ENCODE measurements around the gene PCBP1. TPM values are rescaled to one million over a fixed set of nuclear protein-coding genes. Genes with fewer than 3 reads are reported as not detected.
A peak's percentile ranks its signal among the peaks of the same experiment; 100 is the strongest.

PCBP1 gene
- polyA plus RNA-seq, result 33.3 and 42.5 TPM in 2 replicates
- 30.7 and 39.9 TPM in 2 replicates for polyA minus RNA-seq

- Histone ChIP-seq H3K9me3 (ENCODE audit: low read length) (no peaks in the 10 kb centered on the region), H3K27ac (ENCODE audit: low read length) (peak within 1 kb of the TSS; percentile 100), H3K79me2 (replicated peaks; ENCODE audit: insufficient read depth, low read length) (peaks cover 47% of the 10 kb centered on the region), H3F3A (ENCODE audit: insufficient read depth, low read length, poor library complexity, severe bottlenecking) (peaks cover 15% of the 10 kb centered on the region), H3K4me2 (ENCODE audit: low read length) (peak within 1 kb of the TSS; percentile 94), H3K36me3 (ENCODE audit: insufficient read depth, low read length) (no peaks in the 10 kb centered on the region), H3K9ac (ENCODE audit: low read length) (peak within 1 kb of the TSS; percentile 99), H3K9me2 (ENCODE audit: insufficient read depth, low read length) (no peaks in the 10 kb centered on the region), H3K4me3 (ENCODE audit: low read length) (peak within 1 kb of the TSS; percentile 84), H4K20me1 (ENCODE audit: insufficient read depth) (no peaks in the 10 kb centered on the region), H2AFZ (ENCODE audit: low read depth, low read length) (peak within 1 kb of the TSS; percentile 63), H3K27me3 (ENCODE audit: insufficient read depth, low read depth, low read length) (no peaks in the 10 kb centered on the region)
- TF ChIP-seq POLR2AphosphoS5 (IDR thresholded peaks at IDR 0.05) (peak; percentile 93), EP300 (conservative IDR thresholded peaks at IDR 0.05; ENCODE audit: poor library complexity, severe bottlenecking) (peak; percentile 52), SMC3 (conservative IDR thresholded peaks at IDR 0.05; ENCODE audit: poor library complexity) (peak; percentile 53), MXI1 (conservative IDR thresholded peaks at IDR 0.05; ENCODE audit: poor library complexity, severe bottlenecking) (peak; percentile 84), EZH2 (IDR thresholded peaks at IDR 0.05; ENCODE audit: borderline replicate concordance, insufficient read depth, low read length, poor library complexity, severe bottlenecking) (no peak)
These were observed at the start of gene PCBP1 for GRCh38 chr2:70086838-70087701. PCBP1 (plus strand) TSS chr2:70087477; CDS start chr2:70087744, 267 bp downstream.

DNA sequence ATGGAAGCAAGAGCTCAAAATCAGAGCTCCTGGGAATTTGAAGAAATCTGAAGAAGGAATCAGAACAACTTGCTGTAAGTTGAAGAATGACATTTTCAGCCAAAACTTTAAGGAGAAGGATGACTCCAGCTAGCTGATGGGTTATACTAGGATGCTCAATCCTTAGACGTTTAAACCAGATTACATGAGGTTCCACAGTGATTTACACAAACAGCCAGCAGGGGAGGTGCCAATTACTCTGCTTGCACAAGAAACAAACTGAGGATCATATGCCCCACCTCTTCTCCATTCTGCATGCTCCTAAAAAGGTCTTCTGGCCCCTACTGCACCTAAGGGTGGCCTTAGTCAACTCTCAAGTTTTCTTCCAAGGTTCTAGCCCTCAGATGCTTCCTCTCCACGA lies 47.9 kb upstream of the PCBP1 start:
- no peaks in the 10 kb centered on the region for H3K27me3 ChIP-seq (ENCODE audit: insufficient read depth, low read depth, low read length)

More for the DNA sequence above, 47.9 kb upstream of the PCBP1 start:
- H3K9me2 ChIP-seq (ENCODE audit: insufficient read depth, low read length), result no peaks in the 10 kb centered on the region
- H3K4me3 ChIP-seq (ENCODE audit: low read length), result no peak overlapping the region
- no peak overlapping the region for H3K9ac ChIP-seq (ENCODE audit: low read length)
- H2AFZ ChIP-seq (ENCODE audit: low read depth, low read length), result no peak overlapping the region
- no peaks in the 10 kb centered on the region for H3K79me2 ChIP-seq (replicated peaks; ENCODE audit: insufficient read depth, low read length)
- H3K27ac ChIP-seq (ENCODE audit: low read length), result no peak overlapping the region
- no peaks in the 10 kb centered on the region for H3K36me3 ChIP-seq (ENCODE audit: insufficient read depth, low read length)
- H3K4me2 ChIP-seq (ENCODE audit: low read length), result no peak overlapping the region
- H3K9me3 ChIP-seq (ENCODE audit: low read length), result no peaks in the 10 kb centered on the region
- TF ChIP-seq TAF1 (IDR thresholded peaks at IDR 0.05; ENCODE audit: low read depth) (no peak), MXI1 (conservative IDR thresholded peaks at IDR 0.05; ENCODE audit: poor library complexity, severe bottlenecking) (no peak), SMC3 (conservative IDR thresholded peaks at IDR 0.05; ENCODE audit: poor library complexity) (no peak), RAD21 (conservative IDR thresholded peaks at IDR 0.05) (no peak), EP300 (conservative IDR thresholded peaks at IDR 0.05; ENCODE audit: poor library complexity, severe bottlenecking) (no peak), EZH2 (IDR thresholded peaks at IDR 0.05; ENCODE audit: borderline replicate concordance, insufficient read depth, low read length, poor library complexity, severe bottlenecking) (no peak), POLR2AphosphoS5 (IDR thresholded peaks at IDR 0.05) (no peak)
- TF ChIP-seq, protein P1, sequence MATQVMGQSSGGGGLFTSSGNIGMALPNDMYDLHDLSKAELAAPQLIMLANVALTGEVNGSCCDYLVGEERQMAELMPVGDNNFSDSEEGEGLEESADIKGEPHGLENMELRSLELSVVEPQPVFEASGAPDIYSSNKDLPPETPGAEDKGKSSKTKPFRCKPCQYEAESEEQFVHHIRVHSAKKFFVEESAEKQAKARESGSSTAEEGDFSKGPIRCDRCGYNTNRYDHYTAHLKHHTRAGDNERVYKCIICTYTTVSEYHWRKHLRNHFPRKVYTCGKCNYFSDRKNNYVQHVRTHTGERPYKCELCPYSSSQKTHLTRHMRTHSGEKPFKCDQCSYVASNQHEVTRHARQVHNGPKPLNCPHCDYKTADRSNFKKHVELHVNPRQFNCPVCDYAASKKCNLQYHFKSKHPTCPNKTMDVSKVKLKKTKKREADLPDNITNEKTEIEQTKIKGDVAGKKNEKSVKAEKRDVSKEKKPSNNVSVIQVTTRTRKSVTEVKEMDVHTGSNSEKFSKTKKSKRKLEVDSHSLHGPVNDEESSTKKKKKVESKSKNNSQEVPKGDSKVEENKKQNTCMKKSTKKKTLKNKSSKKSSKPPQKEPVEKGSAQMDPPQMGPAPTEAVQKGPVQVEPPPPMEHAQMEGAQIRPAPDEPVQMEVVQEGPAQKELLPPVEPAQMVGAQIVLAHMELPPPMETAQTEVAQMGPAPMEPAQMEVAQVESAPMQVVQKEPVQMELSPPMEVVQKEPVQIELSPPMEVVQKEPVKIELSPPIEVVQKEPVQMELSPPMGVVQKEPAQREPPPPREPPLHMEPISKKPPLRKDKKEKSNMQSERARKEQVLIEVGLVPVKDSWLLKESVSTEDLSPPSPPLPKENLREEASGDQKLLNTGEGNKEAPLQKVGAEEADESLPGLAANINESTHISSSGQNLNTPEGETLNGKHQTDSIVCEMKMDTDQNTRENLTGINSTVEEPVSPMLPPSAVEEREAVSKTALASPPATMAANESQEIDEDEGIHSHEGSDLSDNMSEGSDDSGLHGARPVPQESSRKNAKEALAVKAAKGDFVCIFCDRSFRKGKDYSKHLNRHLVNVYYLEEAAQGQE (IDR thresholded peaks at IDR 0.05; ENCODE audit: borderline replicate concordance), result no peak
- TF ChIP-seq, protein P2, sequence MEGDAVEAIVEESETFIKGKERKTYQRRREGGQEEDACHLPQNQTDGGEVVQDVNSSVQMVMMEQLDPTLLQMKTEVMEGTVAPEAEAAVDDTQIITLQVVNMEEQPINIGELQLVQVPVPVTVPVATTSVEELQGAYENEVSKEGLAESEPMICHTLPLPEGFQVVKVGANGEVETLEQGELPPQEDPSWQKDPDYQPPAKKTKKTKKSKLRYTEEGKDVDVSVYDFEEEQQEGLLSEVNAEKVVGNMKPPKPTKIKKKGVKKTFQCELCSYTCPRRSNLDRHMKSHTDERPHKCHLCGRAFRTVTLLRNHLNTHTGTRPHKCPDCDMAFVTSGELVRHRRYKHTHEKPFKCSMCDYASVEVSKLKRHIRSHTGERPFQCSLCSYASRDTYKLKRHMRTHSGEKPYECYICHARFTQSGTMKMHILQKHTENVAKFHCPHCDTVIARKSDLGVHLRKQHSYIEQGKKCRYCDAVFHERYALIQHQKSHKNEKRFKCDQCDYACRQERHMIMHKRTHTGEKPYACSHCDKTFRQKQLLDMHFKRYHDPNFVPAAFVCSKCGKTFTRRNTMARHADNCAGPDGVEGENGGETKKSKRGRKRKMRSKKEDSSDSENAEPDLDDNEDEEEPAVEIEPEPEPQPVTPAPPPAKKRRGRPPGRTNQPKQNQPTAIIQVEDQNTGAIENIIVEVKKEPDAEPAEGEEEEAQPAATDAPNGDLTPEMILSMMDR (IDR thresholded peaks at IDR 0.05; ENCODE audit: poor library complexity, severe bottlenecking), result no peak
- H3F3A ChIP-seq (ENCODE audit: insufficient read depth, low read length, poor library complexity, severe bottlenecking), result no peaks in the 10 kb centered on the region
- H4K20me1 ChIP-seq (ENCODE audit: insufficient read depth), result no peaks in the 10 kb centered on the region
